Stomach (tissue), 9 donors: ENCODE measurements around the gene SUSD4. TPM values are rescaled to one million over a fixed set of nuclear protein-coding genes. Genes with fewer than 3 reads are reported as not detected.

Experiments used
- DNase-seq, 2 donors: peaks; one replicate each; pipeline versions ENCODE4 v3.0.0 to v3.0.0-alpha.2; 2013 to 2019
- H3K27ac ChIP-seq, 5 donors: fragments of 200-600 bp in 4 of 5; sonication (generic) in 4 of 5; one replicate each; pipeline ENCODE4 v1.5.1; 2013 to 2019; ENCODE audit warnings: mild to moderate bottlenecking in 1 of 5, moderate library complexity in 1 of 5
- H3K27me3 ChIP-seq, 3 donors: fragments of 200-600 bp; sonication (generic); one replicate each; pipeline ENCODE4 v1.5.1; 2017 to 2019; ENCODE audit warnings: mixed run types in 1 of 3
- H3K36me3 ChIP-seq, 4 donors: fragments of 200-600 bp; sonication (generic); 1 replicate in 3 of 4; 2 replicates in 1 of 4; pipeline ENCODE4 v1.5.1; 2016 to 2019
- H3K4me1 ChIP-seq, 4 donors: fragments of 200-600 bp; sonication (generic); one replicate each; pipeline ENCODE4 v1.5.1; 2016 to 2019
- H3K4me3 ChIP-seq, 4 donors: fragments of 200-600 bp; sonication (generic) in 3 of 4; one replicate each; pipeline ENCODE4 v1.5.1; 2016 to 2019; ENCODE audit warnings: mild to moderate bottlenecking in 1 of 4
- H3K9me3 ChIP-seq, 4 donors: fragments of 200-600 bp; sonication (generic); one replicate each; pipeline ENCODE4 v1.5.1; 2016 to 2019
- CTCF ChIP-seq, 7 experiments: fragments of 450-650 bp in 4 of 7; fragments of 200-600 bp in 3 of 7; sonication (generic) in 3 of 7; IDR thresholded peaks; one replicate each; pipeline ENCODE4 v1.5.1; 2016 to 2019; ENCODE audit warnings: antibody characterized with exemption in 7 of 7, control low read depth in 2 of 7, mild to moderate bottlenecking in 1 of 7
- EP300 ChIP-seq: sonication (generic); formaldehyde crosslinking; IDR thresholded peaks from one replicate; pipeline ENCODE4 v1.6.1; 2017; ENCODE audit warnings: antibody characterized with exemption
- POLR2A ChIP-seq, 4 donors: fragments of 450-650 bp; IDR thresholded peaks; one replicate each; pipeline ENCODE4 v1.6.1; 2016; ENCODE audit warnings: antibody characterized with exemption in 4 of 4, control low read depth in 2 of 4, mild to moderate bottlenecking in 1 of 4, moderate library complexity in 1 of 4
- POLR2AphosphoS5 ChIP-seq, 3 donors: sonication (generic); formaldehyde crosslinking; IDR thresholded peaks; one replicate each; pipeline ENCODE4 v1.6.1; 2016; ENCODE audit warnings: antibody characterized with exemption in 3 of 3
- WGBS, 5 donors: extraction: QIAGEN DNeasy Blood & Tissue Kit in 3 of 5; methylation state at CpG; one replicate each; pipeline versions ENCODE4 v1.1.5 to v1.1.7; 2013 to 2018; 5-methylcytosine and 5-hydroxymethylcytosine counted together
- intact Hi-C: fragments of 100-400 bp; cut with DNase I; formaldehyde crosslinking; loops from one replicate; pipeline ENCODE4 v1.15.1; 2023; ENCODE audit warnings: low total_unique reads
- polyA plus RNA-seq, 3 donors: library from polyadenylated mRNA; stranded (reverse); fragments of 200-250 nt; gene quantifications; one replicate each; pipeline ENCODE4 v1.2.3, GENCODE V29; 2013
- total RNA-seq, 5 donors: library from RNA; depleted of rRNA; stranded (reverse); fragments of >200 nt; gene quantifications; one replicate each; pipeline versions ENCODE4 v1.1.0 to v1.2.3, GENCODE V29; 2014 to 2016
- donor health status: healthy with polysubstance abuse.
- donor health status: Bipolar disorder and iron deficiency.
- donor health status: healthy.

The SUSD4 gene
- total and polyA plus RNA-seq, 8 donors = 5.5 to 35.6 (median 8.1) TPM; not detected in 1

- no peaks in the 10 kb centered on the region for H3K4me1 ChIP-seq
- no peak overlapping the region for H3K4me3 ChIP-seq
- intact Hi-C loops = no loop called here
- H3K36me3 ChIP-seq = no peaks in the 10 kb centered on the region
- DNase-seq = no peak
- no peak for TF ChIP-seq EP300
- TF ChIP-seq POLR2A (IDR thresholded peaks at IDR 0.05) = no peak
- no peak for TF ChIP-seq POLR2AphosphoS5 (IDR thresholded peaks at IDR 0.05)
- TF ChIP-seq CTCF (IDR thresholded peaks at IDR 0.05) = no peak
- no peak overlapping the region for H3K27ac ChIP-seq
- 87 to 96% (median 89%) methylated on average over 4 to 5 of the region's 5 CpGs for WGBS, 5 donors
- no peaks in the 10 kb centered on the region for H3K9me3 ChIP-seq
- no peaks in the 10 kb centered on the region for H3K27me3 ChIP-seq
These were observed 152.5 kb downstream of the SUSD4 start for GRCh38 chr1:223211323-223211985.

- Histone ChIP-seq H3K4me1 (no peaks in the 10 kb centered on the region), H3K27me3 (no peaks in the 10 kb centered on the region), H3K9me3 (no peaks in the 10 kb centered on the region), H3K27ac (no peak overlapping the region), H3K36me3 (no peaks in the 10 kb centered on the region), H3K4me3 (no peak overlapping the region)
- TF ChIP-seq POLR2A (IDR thresholded peaks at IDR 0.05) (no peak), POLR2AphosphoS5 (IDR thresholded peaks at IDR 0.05) (no peak), CTCF (IDR thresholded peaks at IDR 0.05) (no peak), EP300 (no peak)
- DNase-seq = no peak
- intact Hi-C loops = no loop called here
- 74 to 92% (median 88%) methylated on average over 3 of the region's 3 CpGs for WGBS, 5 donors
These were observed 153.2 kb downstream of the SUSD4 start for GRCh38 chr1:223210788-223211120.

DNA sequence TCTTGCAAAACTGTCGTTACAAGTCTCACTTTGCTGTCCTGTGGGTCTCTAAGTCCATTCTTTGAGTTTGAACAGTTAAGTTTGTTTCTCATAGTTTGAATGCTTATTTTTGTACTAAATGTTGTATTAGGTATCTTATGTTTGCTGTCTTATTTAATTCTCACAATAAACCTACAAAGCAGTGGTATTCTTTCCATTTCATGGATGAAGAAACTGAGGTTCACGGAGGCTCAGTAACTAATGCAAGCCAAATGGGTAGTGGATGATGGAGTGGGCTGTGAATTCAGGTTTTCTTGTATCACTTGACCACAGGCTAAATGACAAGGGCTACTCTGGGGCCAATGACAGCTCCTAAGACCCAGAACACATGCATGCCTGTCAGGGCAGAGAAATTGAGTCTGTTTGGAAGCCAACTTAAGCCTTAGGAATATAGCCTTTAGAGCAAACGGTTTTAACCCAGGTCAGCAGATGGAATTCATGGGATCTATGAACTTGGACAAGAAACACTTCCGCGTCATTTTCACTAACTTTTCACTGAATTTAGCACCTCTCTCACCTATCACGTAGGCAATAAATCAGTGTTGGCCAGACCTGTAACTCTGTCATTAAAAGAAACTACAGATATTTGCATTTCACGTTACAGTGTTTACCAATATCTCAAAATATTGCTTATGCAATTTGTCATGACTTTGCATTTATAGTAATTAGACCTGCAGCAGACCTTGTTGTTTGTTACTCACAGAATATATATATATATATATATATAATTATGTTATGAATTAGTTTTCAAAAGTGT lies 153.8 kb downstream of the SUSD4 start:
- H3K4me1 ChIP-seq = no peaks in the 10 kb centered on the region
- H3K27ac ChIP-seq = no peak overlapping the region
- H3K9me3 ChIP-seq = no peaks in the 10 kb centered on the region
- no peak for DNase-seq
- no peaks in the 10 kb centered on the region for H3K27me3 ChIP-seq
- WGBS, 5 donors = 81 to 90% (median 87%) methylated on average over 7 of the region's 7 CpGs
- intact Hi-C loops = no loop called here
- no peak overlapping the region for H3K4me3 ChIP-seq
- H3K36me3 ChIP-seq = no peaks in the 10 kb centered on the region
- TF ChIP-seq CTCF (IDR thresholded peaks at IDR 0.05) (no peak), POLR2AphosphoS5 (IDR thresholded peaks at IDR 0.05) (no peak), POLR2A (IDR thresholded peaks at IDR 0.05) (no peak), EP300 (no peak)

- no peaks in the 10 kb centered on the region for H3K4me1 ChIP-seq
- no peak for DNase-seq
- 65 to 73% (median 70%) methylated on average over 7 of the region's 7 CpGs for WGBS, 5 donors
- no peaks in the 10 kb centered on the region for H3K9me3 ChIP-seq
- H3K27ac ChIP-seq = no peak overlapping the region
- no peaks in the 10 kb centered on the region for H3K27me3 ChIP-seq
- H3K4me3 ChIP-seq = no peak overlapping the region
- intact Hi-C loops = no loop called here
- TF ChIP-seq EP300 = no peak
- no peak for TF ChIP-seq POLR2A (IDR thresholded peaks at IDR 0.05)
- TF ChIP-seq POLR2AphosphoS5 (IDR thresholded peaks at IDR 0.05) = no peak
- TF ChIP-seq CTCF (IDR thresholded peaks at IDR 0.05) = no peak
- H3K36me3 ChIP-seq = no peaks in the 10 kb centered on the region
These were observed 154.6 kb downstream of the SUSD4 start for GRCh38 chr1:223209293-223209898.
